ENCODE results near the gene TECTA.
"Not testable (repeated sequence)": the region's sequence is repeated elsewhere in the genome, so short reads cannot be mapped to it uniquely, and the experiment has no call there.

Gene TECTA

GRCh38 chr11:121129362-121130340, 28.6 kb downstream of the TECTA start:
- no peak for DNase-seq

- DNase-seq, result no peak
These were observed 30.6 kb downstream of the TECTA start for GRCh38 chr11:121131656-121132055.

GRCh38 chr11:121132211-121132976, 31.4 kb downstream of the TECTA start:
- DNase-seq, result no peak

- DNase-seq, result no peak
These were observed 33.8 kb downstream of the TECTA start for GRCh38 chr11:121134741-121135312.

- DNase-seq, result no peak
These were observed 36.0 kb downstream of the TECTA start for GRCh38 chr11:121137005-121137404.

GRCh38 chr11:121138259-121138658, 37.2 kb downstream of the TECTA start:
- no peak for DNase-seq

- DNase-seq, result no peak
These were observed 39.3 kb downstream of the TECTA start for GRCh38 chr11:121140369-121140768.

- DNase-seq, result no peak
These were observed 40.0 kb downstream of the TECTA start for GRCh38 chr11:121141066-121141465.

- no peak for DNase-seq
These were observed 42.9 kb downstream of the TECTA start for GRCh38 chr11:121143921-121144320.

GRCh38 chr11:121144723-121145122, 43.7 kb downstream of the TECTA start:
- DNase-seq, result no peak

- no peak for DNase-seq
These were observed 44.8 kb downstream of the TECTA start for GRCh38 chr11:121145826-121146225.

- DNase-seq, result no peak
These were observed 48.1 kb downstream of the TECTA start for GRCh38 chr11:121149116-121149515.

GRCh38 chr11:121151207-121151688, 50.2 kb downstream of the TECTA start:
- DNase-seq, result no peak

- DNase-seq, result no peak
These were observed 51.7 kb downstream of the TECTA start for GRCh38 chr11:121152764-121153163.

GRCh38 chr11:121153472-121153871, 52.4 kb downstream of the TECTA start:
- no peak for DNase-seq

GRCh38 chr11:121154486-121155314, 53.7 kb downstream of the TECTA start:
- no peak for DNase-seq

GRCh38 chr11:121157756-121158155, 56.7 kb downstream of the TECTA start:
- DNase-seq, result no peak

GRCh38 chr11:121159741-121160140, 58.7 kb downstream of the TECTA start:
- no peak for DNase-seq

GRCh38 chr11:121161349-121161917, 60.4 kb downstream of the TECTA start:
- no peak for DNase-seq

- no peak for DNase-seq
These were observed 62.7 kb downstream of the TECTA start for GRCh38 chr11:121163658-121164308.

- not testable (repeated sequence) for DNase-seq
These were observed 76.6 kb downstream of the TECTA start for GRCh38 chr11:121177629-121178028.

Data from bone marrow (tissue), 2 donors.